ENCODE data around the gene REN. TPM values are rescaled to one million over a fixed set of nuclear protein-coding genes. Genes with fewer than 3 reads are reported as not detected.

REN gene
- total and polyA plus RNA-seq, 4 donors: 0.23 to 0.75 (median 0.29) TPM

- ATAC-seq (ENCODE audit: insufficient read depth, low FRiP score) (no peak), DNase-seq (peak in 1 of 3 donors; percentile 50)
- no peak for TF ChIP-seq CTCF (IDR thresholded peaks at IDR 0.05; ENCODE audit: control extremely low read depth, extremely low read depth)
- Histone ChIP-seq H3K27me3 (ENCODE audit: control insufficient read depth in 3 of 3, insufficient read depth in 3 of 3, low read length in 2 of 3) (peaks cover 0 to 9% (median 7%) of the 10 kb centered on the region in 3 donors), H3K27ac (ENCODE audit: low read depth in 1 of 2, low read length in 1 of 2) (no peak overlapping the region), H3K9me3 (ENCODE audit: control insufficient read depth in 4 of 4, insufficient read depth in 3 of 4, low read length in 3 of 4) (peaks cover 0 to 6% (median 0%) of the 10 kb centered on the region in 4 donors), H3K9ac (ENCODE audit: insufficient read depth in 1 of 2, low read length in 2 of 2) (no peak overlapping the region), H3K4me3 (no peak overlapping the region), H3K4me1 (ENCODE audit: control insufficient read depth in 5 of 5, insufficient read depth in 5 of 5, low read length in 5 of 5) (peaks cover 0 to 20% (median 5%) of the 10 kb centered on the region in 5 donors), H3K36me3 (ENCODE audit: control insufficient read depth in 4 of 4, insufficient read depth in 4 of 4, low read length in 4 of 4) (no peaks in the 10 kb centered on the region)
- WGBS, 2 donors: 76 to 93% methylated on average over 2 of the region's 2 CpGs
Observed at GRCh38 chr1:204194080-204194479, 27.9 kb upstream of the REN start.

DNA sequence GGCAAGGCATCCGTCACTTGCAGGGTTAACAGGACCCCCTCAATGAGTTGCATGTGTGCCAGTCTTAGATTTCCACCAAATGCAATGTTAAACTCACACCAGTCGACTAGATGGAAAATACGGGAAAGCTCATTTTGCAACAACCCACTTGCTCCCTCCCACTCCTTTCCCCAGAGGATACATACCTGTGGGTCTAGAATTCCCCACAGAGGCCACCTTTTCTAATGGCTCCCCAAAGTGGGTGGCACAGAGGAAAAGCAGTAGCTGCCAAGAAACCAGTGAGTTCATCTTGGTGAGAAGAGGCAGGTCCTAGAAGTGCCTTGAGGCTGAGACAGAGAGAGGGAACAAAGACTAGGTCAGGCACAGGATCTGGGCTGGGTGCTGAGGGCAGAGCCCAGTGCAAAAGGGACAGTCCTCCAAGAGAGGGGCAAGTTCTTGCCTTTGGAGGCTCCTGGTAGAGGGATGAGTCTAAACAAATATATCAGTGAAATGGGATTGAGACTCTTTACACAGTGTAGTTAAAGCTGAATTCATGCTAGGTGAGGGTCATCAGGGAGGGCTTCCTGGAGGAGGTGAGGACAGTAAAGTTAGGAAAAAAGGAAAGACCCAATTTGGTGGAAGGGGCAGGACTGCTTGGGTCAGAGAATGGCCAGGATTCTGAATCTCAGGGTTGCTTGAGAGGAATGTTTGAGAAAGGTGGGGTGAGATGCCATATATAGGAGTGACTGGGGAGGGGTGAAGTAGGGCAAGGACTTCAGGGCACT, 26.6 kb upstream of the REN start:
- no peak for DNase-seq
- Histone ChIP-seq H3K9me3 (ENCODE audit: control insufficient read depth in 4 of 4, insufficient read depth in 3 of 4, low read length in 3 of 4) (peaks cover 0 to 6% (median 0%) of the 10 kb centered on the region in 4 donors), H3K27me3 (ENCODE audit: control insufficient read depth in 3 of 3, insufficient read depth in 3 of 3, low read length in 2 of 3) (peaks cover 0 to 17% (median 10%) of the 10 kb centered on the region in 3 donors), H3K27ac (ENCODE audit: low read depth in 1 of 2, low read length in 1 of 2) (no peak overlapping the region), H3K36me3 (ENCODE audit: control insufficient read depth in 4 of 4, insufficient read depth in 4 of 4, low read length in 4 of 4) (no peaks in the 10 kb centered on the region), H3K9ac (ENCODE audit: insufficient read depth in 1 of 2, low read length in 2 of 2) (no peak overlapping the region), H3K4me3 (no peak overlapping the region), H3K4me1 (ENCODE audit: control insufficient read depth in 5 of 5, insufficient read depth in 5 of 5, low read length in 5 of 5) (peaks cover 0 to 20% (median 5%) of the 10 kb centered on the region in 5 donors)
- WGBS, 2 donors: 73 to 83% methylated on average over 3 of the region's 3 CpGs
- no peak for ATAC-seq (ENCODE audit: insufficient read depth, low FRiP score)
- TF ChIP-seq CTCF (IDR thresholded peaks at IDR 0.05; ENCODE audit: control extremely low read depth, extremely low read depth): no peak

GRCh38 chr1:204192046-204192445, 25.9 kb upstream of the REN start:
- peaks cover 0 to 19% (median 17%) of the 10 kb centered on the region in 3 donors for H3K27me3 ChIP-seq (ENCODE audit: control insufficient read depth in 3 of 3, insufficient read depth in 3 of 3, low read length in 2 of 3)
- 89 to 93% methylated on average over 2 of the region's 2 CpGs for WGBS, 2 donors
- no peaks in the 10 kb centered on the region for H3K36me3 ChIP-seq (ENCODE audit: control insufficient read depth in 4 of 4, insufficient read depth in 4 of 4, low read length in 4 of 4)
- TF ChIP-seq CTCF (IDR thresholded peaks at IDR 0.05; ENCODE audit: control extremely low read depth, extremely low read depth): no peak
- no peak overlapping the region for H3K9ac ChIP-seq (ENCODE audit: insufficient read depth in 1 of 2, low read length in 2 of 2)
- no peak overlapping the region for H3K4me3 ChIP-seq
- H3K27ac ChIP-seq (ENCODE audit: low read depth in 1 of 2, low read length in 1 of 2): no peak overlapping the region
- peaks cover 0 to 20% (median 5%) of the 10 kb centered on the region in 5 donors for H3K4me1 ChIP-seq (ENCODE audit: control insufficient read depth in 5 of 5, insufficient read depth in 5 of 5, low read length in 5 of 5)
- peaks cover 0 to 6% (median 0%) of the 10 kb centered on the region in 4 donors for H3K9me3 ChIP-seq (ENCODE audit: control insufficient read depth in 4 of 4, insufficient read depth in 3 of 4, low read length in 3 of 4)
- DNase-seq (no peak), ATAC-seq (ENCODE audit: insufficient read depth, low FRiP score) (no peak)
